ENCODE data around the gene BCAP29. TPM values are rescaled to one million over a fixed set of nuclear protein-coding genes. Genes with fewer than 3 reads are reported as not detected.

Gene BCAP29
- total RNA-seq, 1 experiment from 2014 or later: 43.2 TPM

GRCh38 chr7:107594961-107595737 is 15.1 kb downstream of the BCAP29 start:
- no peaks in the 10 kb centered on the region for H3K79me2 ChIP-seq (ENCODE audit: insufficient read depth, low read length)
- BruUV-seq (replicated peaks): no TSS peak
- H3K4me3 ChIP-seq (replicated peaks in 1 of 2; ENCODE audit: low read depth in 1 of 2, low read length in 2 of 2): no peak overlapping the region
- ATAC-seq (no peak), DNase-seq (ENCODE audit: low read depth, low spot score) (no peak)
- H3K9me2 ChIP-seq (ENCODE audit: insufficient read depth): no peaks in the 10 kb centered on the region
- H3K4me1 ChIP-seq (ENCODE audit: control insufficient read depth in 1 of 2, insufficient read depth in 2 of 2, low read length in 2 of 2): no peaks in the 10 kb centered on the region
- peaks cover 0 to 14% of the 10 kb centered on the region in 2 experiments; a peak in 1 of 4 replicates for H3K36me3 ChIP-seq (ENCODE audit: control insufficient read depth in 1 of 2, insufficient read depth in 2 of 2, low read length in 2 of 2)
- H3K27me3 ChIP-seq (ENCODE audit: insufficient read depth, low read length): no peaks in the 10 kb centered on the region
- H3K9me3 ChIP-seq (ENCODE audit: control insufficient read depth in 1 of 2, insufficient read depth in 1 of 2, low read depth in 1 of 2, low read length in 2 of 2): no peaks in the 10 kb centered on the region
- POLR2A ChIA-PET: no interaction called here
- no peak overlapping the region for H3K9ac ChIP-seq (ENCODE audit: low read length)
- no peak overlapping the region for H2AFZ ChIP-seq (ENCODE audit: low read depth, low read length, poor library complexity, severe bottlenecking)
- RAD21 ChIA-PET (ENCODE audit: low non-redundant PET in 1 of 2, low total read pairs in 2 of 2, uncharacterized antibody in 2 of 2, unreplicated experiment in 2 of 2): no interaction called here
- CTCF ChIA-PET: no interaction called here
- intact Hi-C loops (cut with micrococcal nuclease): loop anchor here (10.0 kb wide), 1 partner anchor 340 kb away; no protein-coding TSS in a partner anchor
- no peak overlapping the region for H3K4me2 ChIP-seq (ENCODE audit: low read length)
- no peaks in the 10 kb centered on the region for H4K20me1 ChIP-seq (ENCODE audit: insufficient read depth)
- no peak for TF ChIP-seq POLR2AphosphoS5 (IDR thresholded peaks at IDR 0.05; ENCODE audit: low read depth, low read length)
- TF ChIP-seq EZH2 (IDR thresholded peaks at IDR 0.05): no peak
- no peak for TF ChIP-seq SP1 (IDR thresholded peaks at IDR 0.05; ENCODE audit: low read depth)
- TF ChIP-seq EZH2phosphoT487 (IDR thresholded peaks at IDR 0.05; ENCODE audit: borderline replicate concordance): no peak
- no peak for TF ChIP-seq YY1 (IDR thresholded peaks at IDR 0.05; ENCODE audit: extremely low read depth, insufficient replicate concordance, low read depth, low read length)
- no peak for TF ChIP-seq SIN3A (IDR thresholded peaks at IDR 0.05; ENCODE audit: low read depth)
- no peak for TF ChIP-seq REST (IDR thresholded peaks at IDR 0.05; ENCODE audit: low read depth)
- no peak for TF ChIP-seq TCF7L2 (IDR thresholded peaks at IDR 0.05; ENCODE audit: borderline replicate concordance, extremely low read depth, insufficient read depth, insufficient read length)
- no peak overlapping the region for H3K27ac ChIP-seq (ENCODE audit: low read depth, low read length)
